Measurements from ENCODE around the gene CCNY.

Gene CCNY

DNA sequence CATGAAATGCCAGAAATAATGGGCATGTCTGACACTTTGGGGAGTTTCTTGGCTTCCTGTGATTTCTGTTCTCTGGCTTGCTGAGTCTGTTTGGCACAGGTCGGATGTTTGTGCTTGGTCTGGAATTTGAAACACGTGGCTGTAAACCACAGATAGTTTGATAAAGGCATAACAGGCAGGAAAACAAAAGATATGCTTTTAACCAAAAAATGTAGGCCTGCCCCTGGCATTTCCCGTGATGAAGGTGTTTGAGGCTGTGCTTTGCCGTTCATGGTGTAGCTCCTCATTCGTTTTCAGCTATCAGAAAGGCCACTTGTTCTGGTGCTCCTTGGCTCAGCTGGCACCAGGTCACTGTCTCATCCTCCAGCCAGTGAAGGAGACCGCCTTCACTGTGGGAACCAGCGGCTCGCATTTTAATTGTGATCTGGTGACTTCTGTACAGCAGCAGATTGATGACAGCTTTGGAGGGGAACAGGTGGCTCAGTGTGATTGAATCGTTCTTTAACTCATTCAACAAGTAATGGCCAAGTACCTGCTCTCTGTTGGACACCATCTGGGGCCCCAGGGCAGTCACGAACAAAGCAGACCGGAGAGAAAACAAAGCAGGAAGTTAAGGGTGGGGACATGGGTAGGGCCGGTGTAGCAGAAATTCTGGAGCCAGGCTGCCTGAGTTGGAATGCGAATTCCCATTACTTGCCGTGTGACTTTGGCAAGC is 111.5 kb downstream of the CCNY start:
- 58% methylated on average over 12 of the region's 14 CpGs for WGBS
- Histone ChIP-seq H2AK5ac (ENCODE audit: low read length, severe bottlenecking) (no peak overlapping the region), H3K4me3 (ENCODE audit: insufficient read depth in 1 of 2, low read depth in 1 of 2, low read length in 2 of 2) (peak overlapping the region in 1 of 2 experiments; percentile 20), H3K36me3 (ENCODE audit: control insufficient read depth in 1 of 2, insufficient read depth in 2 of 2, low read depth in 1 of 2, low read length in 2 of 2) (no peaks in the 10 kb centered on the region), H4K8ac (ENCODE audit: low read length) (peak overlapping the region; percentile 29), H2AFZ (ENCODE audit: low read depth, low read length) (no peak overlapping the region), H3K14ac (ENCODE audit: low read length in 2 of 2) (no peak overlapping the region), H3K4ac (ENCODE audit: low read depth in 1 of 2, low read length in 2 of 2) (peak overlapping the region in 1 of 2 experiments; percentile 64), H2BK12ac (ENCODE audit: low read length in 2 of 2) (peak overlapping the region in 1 of 2 experiments; percentile 21), H3K9ac (ENCODE audit: low read length) (peak overlapping the region; percentile 7), H3K18ac (ENCODE audit: low read depth in 1 of 2, low read length in 2 of 2) (peak overlapping the region; percentile 13 to 80), H3K4me2 (ENCODE audit: low read length, poor library complexity, severe bottlenecking) (no peak overlapping the region), H3K27ac (ENCODE audit: low read length, poor library complexity, severe bottlenecking) (peak overlapping the region; percentile 53), H2BK120ac (ENCODE audit: low read depth, low read length) (no peak overlapping the region), H3K27me3 (ENCODE audit: control insufficient read depth in 1 of 2, insufficient read depth in 1 of 2, low read length in 2 of 2) (no peaks in the 10 kb centered on the region), H3K79me1 (replicated peaks; ENCODE audit: low read length, poor library complexity, severe bottlenecking) (peaks cover 41% of the 10 kb centered on the region), H2BK15ac (ENCODE audit: low read depth, poor library complexity, severe bottlenecking) (peak overlapping the region; percentile 33), H4K91ac (ENCODE audit: low read length) (peak overlapping the region; percentile 62), H3K4me1 (ENCODE audit: control insufficient read depth, insufficient read depth, low read depth, low read length) (peaks cover 29% of the 10 kb centered on the region), H2BK5ac (ENCODE audit: low read depth, low read length, poor library complexity, severe bottlenecking) (peak overlapping the region; percentile 48), H3K23ac (ENCODE audit: low read length in 2 of 2) (no peak overlapping the region), H3K9me3 (ENCODE audit: control insufficient read depth, low read length) (peaks cover 24% of the 10 kb centered on the region)
- DNase-seq: peak; percentile 36

GRCh38 chr10:35448687-35449662 is 112.7 kb downstream of the CCNY start:
- WGBS: 86% methylated on average over 11 of the region's 11 CpGs
- Histone ChIP-seq H2BK120ac (ENCODE audit: low read depth, low read length) (no peak overlapping the region), H3K27ac (ENCODE audit: low read length, poor library complexity, severe bottlenecking) (no peak overlapping the region), H2BK5ac (ENCODE audit: low read depth, low read length, poor library complexity, severe bottlenecking) (no peak overlapping the region), H3K4me3 (ENCODE audit: insufficient read depth in 1 of 2, low read depth in 1 of 2, low read length in 2 of 2) (no peak overlapping the region), H4K91ac (ENCODE audit: low read length) (peak overlapping the region; percentile 79), H3K18ac (ENCODE audit: low read depth in 1 of 2, low read length in 2 of 2) (peak overlapping the region; percentile 29 to 75), H3K4me2 (ENCODE audit: low read length, poor library complexity, severe bottlenecking) (no peak overlapping the region), H2AK5ac (ENCODE audit: low read length, severe bottlenecking) (peak overlapping the region; percentile 14), H4K8ac (ENCODE audit: low read length) (peak overlapping the region; percentile 81), H2BK12ac (ENCODE audit: low read length in 2 of 2) (peak overlapping the region; percentile 27 to 38), H3K9me3 (ENCODE audit: control insufficient read depth, low read length) (peaks cover 15% of the 10 kb centered on the region), H3K36me3 (ENCODE audit: control insufficient read depth in 1 of 2, insufficient read depth in 2 of 2, low read depth in 1 of 2, low read length in 2 of 2) (peaks cover 0 to under 1% of the 10 kb centered on the region in 2 experiments), H3K4ac (ENCODE audit: low read depth in 1 of 2, low read length in 2 of 2) (peak overlapping the region in 1 of 2 experiments; percentile 74), H3K9ac (ENCODE audit: low read length) (no peak overlapping the region), H3K23ac (ENCODE audit: low read length in 2 of 2) (peak overlapping the region in 1 of 2 experiments; percentile 1), H3K4me1 (ENCODE audit: control insufficient read depth, insufficient read depth, low read depth, low read length) (peaks cover 30% of the 10 kb centered on the region), H2BK15ac (ENCODE audit: low read depth, poor library complexity, severe bottlenecking) (no peak overlapping the region), H3K14ac (ENCODE audit: low read length in 2 of 2) (peak overlapping the region in 1 of 2 experiments; percentile 47), H3K79me1 (replicated peaks; ENCODE audit: low read length, poor library complexity, severe bottlenecking) (peaks cover 39% of the 10 kb centered on the region), H2AFZ (ENCODE audit: low read depth, low read length) (no peak overlapping the region), H3K27me3 (ENCODE audit: control insufficient read depth in 1 of 2, insufficient read depth in 1 of 2, low read length in 2 of 2) (no peaks in the 10 kb centered on the region)
- DNase-seq: peak; percentile 13

DNA sequence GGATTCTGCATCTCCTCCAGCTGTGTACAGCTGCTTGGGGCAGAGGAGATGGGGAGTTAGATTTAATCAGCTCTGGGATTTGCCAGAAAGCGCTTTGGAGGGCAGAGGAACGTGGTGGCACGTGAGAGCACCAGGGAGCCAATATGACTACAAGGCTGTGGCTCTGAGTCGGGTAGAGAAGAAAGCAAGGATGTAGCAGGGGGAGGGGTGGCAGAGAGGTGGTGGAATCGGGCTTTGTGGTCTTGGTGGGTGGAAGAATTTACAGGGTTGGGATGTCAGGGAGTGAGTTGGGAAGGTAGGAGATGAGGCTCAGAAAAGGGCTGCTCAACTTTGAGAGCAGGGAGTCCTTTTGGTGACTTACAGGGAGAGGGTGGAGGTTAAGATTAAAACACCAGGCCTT is 113.6 kb downstream of the CCNY start:
- H2BK120ac ChIP-seq (ENCODE audit: low read depth, low read length): no peak overlapping the region
- H3K4ac ChIP-seq (ENCODE audit: low read depth in 1 of 2, low read length in 2 of 2): no peak overlapping the region
- peak overlapping the region; percentile 76 to 79 for H2BK12ac ChIP-seq (ENCODE audit: low read length in 2 of 2)
- H2BK5ac ChIP-seq (ENCODE audit: low read depth, low read length, poor library complexity, severe bottlenecking): no peak overlapping the region
- no peak overlapping the region for H3K27ac ChIP-seq (ENCODE audit: low read length, poor library complexity, severe bottlenecking)
- H3K79me1 ChIP-seq (replicated peaks; ENCODE audit: low read length, poor library complexity, severe bottlenecking): peaks cover 43% of the 10 kb centered on the region
- peaks cover 6% of the 10 kb centered on the region for H3K9me3 ChIP-seq (ENCODE audit: control insufficient read depth, low read length)
- no peaks in the 10 kb centered on the region for H3K27me3 ChIP-seq (ENCODE audit: control insufficient read depth in 1 of 2, insufficient read depth in 1 of 2, low read length in 2 of 2)
- H3K18ac ChIP-seq (ENCODE audit: low read depth in 1 of 2, low read length in 2 of 2): peak overlapping the region; percentile 50 to 68
- H3K4me2 ChIP-seq (ENCODE audit: low read length, poor library complexity, severe bottlenecking): no peak overlapping the region
- H3K36me3 ChIP-seq (ENCODE audit: control insufficient read depth in 1 of 2, insufficient read depth in 2 of 2, low read depth in 1 of 2, low read length in 2 of 2): peaks cover 0 to 7% of the 10 kb centered on the region in 2 experiments
- H2BK15ac ChIP-seq (ENCODE audit: low read depth, poor library complexity, severe bottlenecking): no peak overlapping the region
- peak overlapping the region; percentile 55 for H4K8ac ChIP-seq (ENCODE audit: low read length)
- peak overlapping the region; percentile 2 for H4K91ac ChIP-seq (ENCODE audit: low read length)
- no peak overlapping the region for H3K4me3 ChIP-seq (ENCODE audit: insufficient read depth in 1 of 2, low read depth in 1 of 2, low read length in 2 of 2)
- H3K23ac ChIP-seq (ENCODE audit: low read length in 2 of 2): peak overlapping the region in 1 of 2 experiments; percentile 14
- H2AK5ac ChIP-seq (ENCODE audit: low read length, severe bottlenecking): peak overlapping the region; percentile 84
- no peak overlapping the region for H3K14ac ChIP-seq (ENCODE audit: low read length in 2 of 2)
- no peak overlapping the region for H2AFZ ChIP-seq (ENCODE audit: low read depth, low read length)
- WGBS: 85% methylated on average over 5 of the region's 5 CpGs
- no peak for DNase-seq
- peaks cover 32% of the 10 kb centered on the region for H3K4me1 ChIP-seq (ENCODE audit: control insufficient read depth, insufficient read depth, low read depth, low read length)
- no peak overlapping the region for H3K9ac ChIP-seq (ENCODE audit: low read length)
